Endothelial cell of umbilical vein (primary cell): ENCODE measurements around the gene TBL1Y. TPM values are rescaled to one million over a fixed set of nuclear protein-coding genes. Genes with fewer than 3 reads are reported as not detected.

Experiments
- BruUV-seq: library from RNA; stranded (reverse); fragments of 400-500 nt; replicated peaks from 2 replicates; lab custom pipeline; 2021; lab: Mats Ljungman, UMichigan
- CTCF ChIA-PET: fragments of 300-600, 350-600 bp; sonication (Branson Sonifier 250); formaldehyde crosslinking; loops from one replicate; lab custom pipeline; 2021; ENCODE audit warnings: antibody characterized with exemption, inconsistent platforms; lab: Charles Lee
- POLR2A ChIA-PET: fragments of 300-600, 350-600 bp; sonication (Branson Sonifier 250); formaldehyde crosslinking; loops from one replicate; lab custom pipeline; 2021; ENCODE audit warnings: antibody characterized with exemption, inconsistent platforms; lab: Charles Lee
- DNase-seq: peaks from one replicate; pipeline ENCODE4 v3.0.0-alpha.2; 2011; ENCODE audit warnings: low read depth, low spot score
- FAIRE-seq: peaks from 2 replicates; lab custom pipeline; 2011; peaks lifted over from hg19 to GRCh38; lab: Jason Lieb, UNC
- H2AFZ ChIP-seq: 2 replicates; pipeline ENCODE4 v1.6.0; 2012; ENCODE audit warnings: low read depth, low read length, control low read depth, inconsistent platforms
- H3K27ac ChIP-seq: 2 replicates; pipeline ENCODE4 v1.5.1; 2011; ENCODE audit warnings: low read depth, mild to moderate bottlenecking, control low read depth, low read length, moderate library complexity; ENCODE audit not compliant: insufficient read depth
- H3K27me3 ChIP-seq, 2 experiments: 2 replicates each; pipeline versions ENCODE4 v1.6.0 to v1.6.1; 2011; ENCODE audit warnings: low read length in 2 of 2, mixed read lengths in 1 of 2; ENCODE audit not compliant: control insufficient read depth in 2 of 2, insufficient read depth in 2 of 2
- H3K36me3 ChIP-seq, 2 experiments: 2 replicates in 1 of 2; 3 replicates in 1 of 2; pipeline ENCODE4 v1.5.1; 2011; ENCODE audit warnings: low read length in 2 of 2, mild to moderate bottlenecking in 1 of 2, moderate library complexity in 1 of 2; ENCODE audit not compliant: control insufficient read depth in 2 of 2, insufficient read depth in 2 of 2; ENCODE audit errors: extremely low read depth in 1 of 2
- H3K4me1 ChIP-seq: 3 replicates; pipeline ENCODE4 v1.5.1; 2011; ENCODE audit warnings: mild to moderate bottlenecking, low read length; ENCODE audit not compliant: control insufficient read depth, insufficient read depth; ENCODE audit errors: extremely low read depth
- H3K4me2 ChIP-seq: 2 replicates; pipeline ENCODE4 v1.6.1; 2011; ENCODE audit warnings: low read length, control low read depth, mixed read lengths; ENCODE audit not compliant: insufficient read depth
- H3K4me3 ChIP-seq, 3 experiments: fragments of 200-600 bp in 1 of 3; sonication (generic), shearing (Covaris generic) in 1 of 3; replicated peaks in 1 of 3; 2 replicates each; pipeline ENCODE4 v1.5.1; 2011 to 2016; ENCODE audit warnings: control low read depth in 3 of 3, low read length in 3 of 3, mild to moderate bottlenecking in 2 of 3, inconsistent platforms in 1 of 3, low read depth in 1 of 3, moderate library complexity in 1 of 3; ENCODE audit not compliant: insufficient read depth in 1 of 3
- H3K79me2 ChIP-seq: 2 replicates; pipeline ENCODE4 v1.6.0; 2012; ENCODE audit warnings: low read length, inconsistent platforms; ENCODE audit not compliant: control insufficient read depth, insufficient read depth
- H3K9ac ChIP-seq: replicated peaks from 2 replicates; pipeline ENCODE3; 2011; ENCODE audit warnings: low read length, control low read depth; ENCODE audit not compliant: insufficient read depth; ENCODE audit errors: extremely low read depth
- H3K9me1 ChIP-seq: replicated peaks from 3 replicates; pipeline ENCODE4 v1.6.0; 2011; ENCODE audit warnings: mild to moderate bottlenecking, low read length; ENCODE audit not compliant: control insufficient read depth, insufficient read depth; ENCODE audit errors: extremely low read depth
- H3K9me3 ChIP-seq: replicated peaks from 2 replicates; pipeline ENCODE4 v1.5.1; 2012; ENCODE audit warnings: low read length, inconsistent platforms; ENCODE audit not compliant: control insufficient read depth, insufficient read depth
- H4K20me1 ChIP-seq: replicated peaks from 2 replicates; pipeline ENCODE3; 2011; ENCODE audit warnings: mild to moderate bottlenecking, low read length; ENCODE audit not compliant: control insufficient read depth, insufficient read depth; ENCODE audit errors: extremely low read depth
- EZH2 ChIP-seq: IDR thresholded peaks from 2 replicates; pipeline ENCODE4 v1.6.1; 2012; ENCODE audit warnings: borderline replicate concordance, low read depth, mild to moderate bottlenecking, moderate library complexity, low read length, inconsistent platforms; ENCODE audit not compliant: severe bottlenecking
- FOS ChIP-seq: IDR thresholded peaks from 2 replicates; pipeline ENCODE4 v1.6.1; 2011; ENCODE audit warnings: mild to moderate bottlenecking, low read length, moderate library complexity, borderline replicate concordance; ENCODE audit not compliant: insufficient read depth
- GATA2 ChIP-seq: IDR thresholded peaks from 2 replicates; pipeline ENCODE4 v1.7.0; 2011; ENCODE audit warnings: low read depth, mild to moderate bottlenecking, moderate library complexity, mixed read lengths, low read length; ENCODE audit not compliant: insufficient read length, insufficient read depth
- JUN ChIP-seq: IDR thresholded peaks from 2 replicates; pipeline ENCODE4 v1.6.1; 2011; ENCODE audit warnings: borderline replicate concordance, low read depth; ENCODE audit not compliant: insufficient read length, insufficient read depth
- MAX ChIP-seq: IDR thresholded peaks from 2 replicates; pipeline ENCODE4 v1.6.1; 2011; ENCODE audit not compliant: insufficient read depth, insufficient read length
- MYC ChIP-seq: IDR thresholded peaks from one replicate; pipeline ENCODE4 v1.6.1; 2011; ENCODE audit warnings: mild to moderate bottlenecking, low read depth, low read length
- POLR2A ChIP-seq: IDR thresholded peaks from 2 replicates; pipeline ENCODE4 v1.6.1; 2012; ENCODE audit warnings: low read depth, mild to moderate bottlenecking, control low read depth, low read length
- POLR2AphosphoS5 ChIP-seq: IDR thresholded peaks from 2 replicates; pipeline ENCODE4 v1.6.1; 2012; ENCODE audit warnings: low read depth, mild to moderate bottlenecking, control low read depth, low read length, moderate library complexity; ENCODE audit not compliant: insufficient read depth
- dilution Hi-C: fragments of 300-500 bp; cut with MboI; formaldehyde crosslinking; loops from one replicate; pipeline ENCODE4 v1.15.0; 2019; ENCODE audit warnings: low sequenced_read_pairs; ENCODE audit not compliant: extremely low pct_ligation_motif_present
- intact Hi-C: fragments of 100-400 bp; cut with micrococcal nuclease; formaldehyde crosslinking; loops from one replicate; pipeline ENCODE4 v1.10.0; 2022
- polyA plus RNA-seq, 4 experiments: library from polyadenylated mRNA; depleted of rRNA in 3 of 4; stranded (reverse) in 3 of 4; unstranded in 1 of 4; fragments of >200 nt; gene quantifications; 2 replicates each; pipeline versions ENCODE4 v1.2.1 to v1.2.3, GENCODE V29; 2011 to 2012; ENCODE audit warnings: missing spikeins in 1 of 4
- total RNA-seq: library from RNA; stranded (reverse); gene quantifications from 2 replicates; pipeline ENCODE4 v1.2.3, GENCODE V29; 2021
- TF ChIP-seq, protein P1 (sequence below), 2 donors: IDR thresholded peaks; 1 replicate in 1 of 2; 2 replicates in 1 of 2; pipeline ENCODE4 v1.5.1; 2011; ENCODE audit warnings: low read length in 2 of 2, mild to moderate bottlenecking in 2 of 2, moderate library complexity in 2 of 2, control low read depth in 1 of 2, inconsistent platforms in 1 of 2, low read depth in 1 of 2; ENCODE audit not compliant: insufficient read depth in 1 of 2; ENCODE audit errors: extremely low read depth in 1 of 2

TBL1Y gene
- total and polyA plus RNA-seq, 2 donors (not counting 3 experiments of a cell fraction or from before 2014, with no cell fraction given) = not detected

GRCh38 chrY:7056886-7057285 lies 146.4 kb downstream of the TBL1Y start:
- no peak overlapping the region for H3K4me3 ChIP-seq
- no peak overlapping the region for H3K4me2 ChIP-seq
- no peaks in the 10 kb centered on the region for H3K36me3 ChIP-seq
- H3K9me3 ChIP-seq = no peaks in the 10 kb centered on the region
- H3K79me2 ChIP-seq = no peaks in the 10 kb centered on the region
- H3K27ac ChIP-seq = no peak overlapping the region
- DNase-seq (no peak), FAIRE-seq (no peak)
- dilution Hi-C loops (no loop called here), intact Hi-C loops (no loop called here)
- no peaks in the 10 kb centered on the region for H3K27me3 ChIP-seq
- no peak overlapping the region for H3K9ac ChIP-seq
- no peak overlapping the region for H2AFZ ChIP-seq
- ChIA-PET CTCF (no interaction called here), POLR2A (no interaction called here)
- no peaks in the 10 kb centered on the region for H3K4me1 ChIP-seq
- TF ChIP-seq POLR2A = no peak
- TF ChIP-seq JUN = no peak
- TF ChIP-seq MYC = no peak
- no peak for TF ChIP-seq GATA2
- no peak for TF ChIP-seq POLR2AphosphoS5
- TF ChIP-seq EZH2 = no peak
- TF ChIP-seq MAX = no peak
- TF ChIP-seq, protein P1, sequence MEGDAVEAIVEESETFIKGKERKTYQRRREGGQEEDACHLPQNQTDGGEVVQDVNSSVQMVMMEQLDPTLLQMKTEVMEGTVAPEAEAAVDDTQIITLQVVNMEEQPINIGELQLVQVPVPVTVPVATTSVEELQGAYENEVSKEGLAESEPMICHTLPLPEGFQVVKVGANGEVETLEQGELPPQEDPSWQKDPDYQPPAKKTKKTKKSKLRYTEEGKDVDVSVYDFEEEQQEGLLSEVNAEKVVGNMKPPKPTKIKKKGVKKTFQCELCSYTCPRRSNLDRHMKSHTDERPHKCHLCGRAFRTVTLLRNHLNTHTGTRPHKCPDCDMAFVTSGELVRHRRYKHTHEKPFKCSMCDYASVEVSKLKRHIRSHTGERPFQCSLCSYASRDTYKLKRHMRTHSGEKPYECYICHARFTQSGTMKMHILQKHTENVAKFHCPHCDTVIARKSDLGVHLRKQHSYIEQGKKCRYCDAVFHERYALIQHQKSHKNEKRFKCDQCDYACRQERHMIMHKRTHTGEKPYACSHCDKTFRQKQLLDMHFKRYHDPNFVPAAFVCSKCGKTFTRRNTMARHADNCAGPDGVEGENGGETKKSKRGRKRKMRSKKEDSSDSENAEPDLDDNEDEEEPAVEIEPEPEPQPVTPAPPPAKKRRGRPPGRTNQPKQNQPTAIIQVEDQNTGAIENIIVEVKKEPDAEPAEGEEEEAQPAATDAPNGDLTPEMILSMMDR (IDR thresholded peaks at IDR 0.05; ENCODE audit: extremely low read depth in 1 of 2, insufficient read depth in 1 of 2, low read depth in 1 of 2, low read length in 2 of 2) = no peak
- no peak for TF ChIP-seq FOS
- no peaks in the 10 kb centered on the region for H4K20me1 ChIP-seq
- no peaks in the 10 kb centered on the region for H3K9me1 ChIP-seq
- BruUV-seq = no TSS peak
